Measurements from ENCODE around the gene SFI1.
"Not testable (repeated sequence)": the region's sequence is repeated elsewhere in the genome, so short reads cannot be mapped to it uniquely, and the experiment has no call there.

The SFI1 gene

DNA sequence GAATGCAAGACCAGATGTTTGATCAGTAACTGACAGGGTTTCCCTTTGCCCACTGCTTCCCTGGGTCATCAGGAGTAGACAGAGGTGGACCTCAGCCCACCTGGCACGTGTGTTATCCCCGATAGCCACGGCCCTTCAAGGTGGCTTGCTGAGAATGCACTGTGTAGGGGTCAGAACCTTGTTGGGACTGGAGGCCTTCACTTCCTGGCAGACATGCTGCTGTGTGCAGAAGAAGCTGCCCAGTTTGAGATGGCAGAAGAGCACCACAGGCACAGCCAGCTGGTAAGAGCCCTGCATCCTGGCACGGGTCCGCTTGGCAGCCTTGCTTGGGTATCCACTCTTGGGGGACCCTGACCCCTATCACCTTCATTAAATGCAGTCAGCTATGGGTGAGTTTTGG lies 81.8 kb downstream of the SFI1 start:
- FAIRE-seq (no peak), DNase-seq (ENCODE audit: insufficient read length, low spot score) (no peak)
- no peak for TF ChIP-seq POLR2A (IDR thresholded peaks at IDR 0.05; ENCODE audit: low read depth, low read length)

DNA sequence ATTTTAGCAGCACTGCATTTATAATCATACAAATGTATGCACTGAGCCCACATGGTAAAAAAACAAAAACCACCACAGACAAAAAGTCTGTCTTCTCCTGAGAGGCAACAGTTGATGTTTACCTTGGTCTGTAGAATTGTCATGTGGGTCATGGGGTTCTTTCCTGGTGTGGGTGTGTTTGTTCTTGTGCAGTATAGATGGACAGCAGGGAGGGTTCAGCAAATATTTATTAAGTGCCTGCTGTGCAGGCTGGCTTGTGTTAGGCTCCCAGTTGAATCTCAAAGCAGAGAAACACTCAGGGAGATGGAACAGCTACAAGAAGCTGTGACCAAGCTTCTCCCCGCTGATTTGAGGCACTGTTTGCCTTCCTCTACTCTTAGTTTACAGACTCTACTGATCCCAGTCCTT lies 83.5 kb downstream of the SFI1 start:
- FAIRE-seq (no peak), DNase-seq (ENCODE audit: insufficient read length, low spot score) (no peak)
- no peak for TF ChIP-seq POLR2A (IDR thresholded peaks at IDR 0.05; ENCODE audit: low read depth, low read length)

DNA sequence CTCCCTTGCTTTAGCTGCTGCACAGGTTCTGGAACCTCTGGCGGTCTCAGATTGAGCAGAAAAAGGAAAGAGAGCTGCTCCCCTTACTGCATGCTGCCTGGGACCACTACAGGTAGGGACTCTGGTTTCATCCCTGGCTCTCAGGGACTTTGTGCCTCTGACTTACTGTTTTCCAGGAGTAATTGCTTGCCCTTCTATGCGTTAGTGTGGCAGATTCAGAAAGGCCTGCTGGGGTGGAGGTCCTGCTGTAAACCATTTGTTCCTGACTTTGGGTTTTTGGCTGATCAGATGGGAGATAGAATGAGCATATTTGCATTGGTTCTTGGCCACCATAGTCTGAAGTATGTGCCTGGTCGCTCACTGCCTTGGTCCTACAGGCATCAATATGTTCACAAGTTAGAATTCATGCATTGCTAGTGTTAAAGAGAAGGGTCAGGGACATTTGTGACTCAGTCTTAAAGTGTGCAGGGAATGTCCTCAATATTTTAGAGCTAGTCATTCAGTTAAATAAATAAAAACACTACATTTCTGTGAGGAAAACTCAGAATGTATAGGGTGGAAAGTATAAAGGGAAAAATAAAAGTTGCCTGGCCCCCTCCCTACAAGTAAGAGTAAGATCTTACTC lies 87.6 kb downstream of the SFI1 start:
- no peak for TF ChIP-seq POLR2A (IDR thresholded peaks at IDR 0.05; ENCODE audit: low read depth, low read length)
- peak; percentile 52 for FAIRE-seq
- DNase-seq (ENCODE audit: insufficient read length, low spot score), result peak; percentile 28

DNA sequence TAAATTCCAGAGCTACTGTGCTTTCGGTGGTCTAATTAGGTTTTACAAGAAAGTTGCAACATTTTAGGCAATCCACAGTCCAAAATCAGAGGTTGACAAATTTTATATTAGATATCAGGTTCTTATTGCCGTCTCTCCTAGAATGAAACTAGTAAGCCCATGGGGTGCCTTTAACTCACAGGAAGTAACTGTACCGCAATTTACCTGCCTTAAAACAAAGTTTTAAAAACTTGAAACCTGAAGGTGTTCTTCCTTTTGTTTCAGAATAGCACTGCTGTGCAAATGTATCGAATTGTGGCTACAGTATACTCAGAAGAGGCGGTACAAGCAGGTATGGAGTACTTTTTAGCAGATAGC lies 88.4 kb downstream of the SFI1 start:
- DNase-seq (ENCODE audit: insufficient read length, low spot score) (no peak), FAIRE-seq (no peak)
- no peak for TF ChIP-seq POLR2A (IDR thresholded peaks at IDR 0.05; ENCODE audit: low read depth, low read length)

DNA sequence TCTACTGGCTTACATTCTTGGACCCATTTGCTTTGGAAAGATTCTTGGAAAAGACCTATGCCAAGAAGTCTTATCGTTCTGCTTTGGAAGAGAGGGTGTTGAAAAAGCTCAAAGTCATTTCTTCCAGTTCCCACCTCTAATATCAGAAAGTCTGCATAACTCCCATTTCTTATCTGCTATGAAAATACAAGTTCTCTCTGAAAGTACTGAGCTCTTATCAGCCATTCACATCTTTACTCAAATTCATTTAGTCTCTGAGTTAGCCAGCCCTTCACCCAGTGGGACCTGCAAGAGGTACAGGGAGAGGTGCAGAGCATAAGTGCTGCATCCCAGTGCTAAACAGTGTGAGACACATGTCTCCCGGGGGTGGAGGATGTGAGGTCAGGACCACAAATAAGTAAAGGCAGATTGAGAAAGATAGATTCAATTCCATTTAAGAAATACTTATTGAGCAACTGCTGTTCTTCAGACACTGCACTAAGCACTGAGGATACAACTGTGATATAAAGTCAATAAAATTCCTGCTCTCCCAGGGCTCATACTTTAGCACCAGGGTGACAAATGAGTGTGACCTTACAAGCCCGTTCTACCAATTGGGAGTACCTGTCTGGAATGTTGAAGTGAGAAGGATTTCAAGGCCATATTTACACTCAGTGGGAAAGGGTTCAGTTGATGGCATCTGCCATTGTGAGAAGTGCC lies 89.0 kb downstream of the SFI1 start:
- DNase-seq (ENCODE audit: insufficient read length, low spot score) (no peak), FAIRE-seq (no peak)
- TF ChIP-seq POLR2A (IDR thresholded peaks at IDR 0.05; ENCODE audit: low read depth, low read length), result no peak

DNA sequence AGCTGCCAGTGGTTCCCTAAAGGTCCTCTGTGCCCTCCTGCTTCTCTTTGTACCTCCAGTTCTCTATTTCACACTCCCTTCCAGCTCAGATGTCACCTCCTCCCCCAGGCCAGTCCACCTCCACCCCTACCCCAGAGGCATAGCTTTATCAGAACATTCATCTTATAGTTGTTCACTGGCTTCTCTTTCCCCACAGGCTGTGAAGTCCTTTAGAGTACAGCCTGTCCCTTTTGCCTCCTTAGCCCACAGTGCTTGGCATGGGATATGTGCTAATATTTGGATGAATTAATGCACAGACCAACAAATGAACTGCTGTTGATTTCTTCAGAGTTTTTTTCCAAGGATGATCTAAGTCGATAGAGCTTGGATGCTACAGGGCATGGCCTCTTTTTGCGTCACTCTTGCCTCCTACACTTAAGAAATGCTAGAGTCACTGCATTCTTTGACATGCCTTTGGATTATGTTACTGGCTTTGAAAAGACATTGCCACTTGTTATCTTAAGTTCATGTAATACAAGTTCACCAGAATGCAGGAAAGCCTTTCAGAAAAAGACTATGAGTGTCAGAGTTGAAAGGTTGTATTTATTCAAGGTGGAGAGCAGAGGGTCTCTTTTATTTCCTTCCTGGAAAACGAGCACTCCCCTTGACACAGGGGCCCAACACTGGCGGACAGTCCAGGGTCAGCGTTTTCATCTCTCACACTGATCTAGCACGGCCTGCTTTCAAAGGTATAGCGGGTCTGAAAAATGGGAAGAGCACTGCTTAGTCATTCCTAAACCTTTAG lies 90.0 kb downstream of the SFI1 start:
- FAIRE-seq, result no peak

DNA sequence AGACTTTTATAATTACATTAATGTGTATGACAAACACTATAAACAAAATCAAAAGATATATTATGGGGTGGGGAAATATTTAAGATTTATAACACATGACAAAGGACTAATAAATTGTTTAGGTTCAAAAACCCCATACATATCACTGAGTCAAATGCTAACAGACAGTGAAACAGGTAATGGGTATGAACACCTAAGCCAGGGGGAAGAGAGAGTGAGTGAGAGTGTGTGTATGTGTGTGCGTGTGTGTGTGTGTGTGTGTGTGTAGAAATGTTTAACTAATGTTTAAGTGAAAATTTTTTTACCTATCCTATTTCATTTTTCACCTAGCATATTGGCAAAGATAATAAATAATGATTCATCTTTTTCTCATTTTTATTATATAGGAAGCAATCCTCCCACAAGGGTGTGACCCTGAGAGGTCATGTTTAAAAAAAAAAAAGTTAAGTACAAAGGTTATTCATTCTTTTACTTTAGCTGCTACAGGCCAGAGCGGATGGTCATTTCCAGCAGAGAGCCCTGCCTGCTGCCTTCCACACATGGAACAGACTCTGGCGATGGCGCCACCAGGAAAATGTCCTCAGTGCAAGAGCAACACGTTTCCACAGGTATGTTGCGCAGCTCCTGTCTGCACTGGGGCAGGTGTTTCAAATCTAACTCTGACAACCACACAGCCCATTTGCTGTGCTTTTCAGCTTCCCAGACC lies 92.8 kb downstream of the SFI1 start:
- no peak for FAIRE-seq
- TF ChIP-seq POLR2A (IDR thresholded peaks at IDR 0.05; ENCODE audit: low read depth, low read length), result no peak
- no peak for DNase-seq (ENCODE audit: insufficient read length, low spot score)

More for the DNA sequence above, 90.0 kb downstream of the SFI1 start:
- DNase-seq (ENCODE audit: insufficient read length, low spot score), result no peak
- no peak for TF ChIP-seq POLR2A (IDR thresholded peaks at IDR 0.05; ENCODE audit: low read depth, low read length)

DNA sequence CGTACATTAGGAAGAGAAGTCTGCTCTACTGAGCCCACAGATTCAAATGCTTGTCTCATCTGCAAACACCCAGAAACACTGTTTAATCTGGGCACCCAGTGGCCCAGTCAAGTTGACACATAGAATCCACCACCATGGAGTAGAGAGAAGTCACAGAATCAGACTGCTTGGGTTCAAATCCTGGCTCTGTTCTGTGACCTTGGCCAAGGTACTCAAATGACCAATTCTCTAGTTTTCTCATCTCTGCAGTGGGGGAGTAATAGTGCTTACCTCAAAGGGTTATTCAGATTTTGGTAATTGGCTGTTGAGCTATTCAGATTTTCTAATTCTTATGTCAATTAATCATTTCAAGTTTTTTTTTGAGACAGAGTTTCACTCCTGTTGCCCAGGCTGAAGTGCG lies 93.8 kb downstream of the SFI1 start:
- not testable (repeated sequence) for FAIRE-seq; DNase-seq (ENCODE audit: insufficient read length, low spot score)

DNA sequence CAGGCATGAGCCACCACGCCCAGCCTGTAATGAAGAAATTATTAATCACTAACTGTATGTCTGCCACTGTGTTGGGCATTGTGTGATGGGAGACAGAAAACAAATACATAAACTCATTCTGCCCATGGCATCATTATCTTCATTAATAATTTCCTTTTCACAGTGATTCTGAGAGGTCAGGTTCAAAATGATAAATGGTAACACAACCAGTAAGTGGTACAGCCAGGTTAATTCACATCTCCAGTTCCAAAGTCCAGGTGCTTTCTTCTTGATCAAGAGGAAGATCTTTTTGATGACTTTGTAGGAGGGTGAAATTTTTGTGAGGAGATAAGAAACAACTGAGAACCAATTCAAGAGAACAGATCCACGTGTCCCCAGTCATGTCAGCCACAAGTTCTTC lies 98.9 kb downstream of the SFI1 start:
- DNase-seq (ENCODE audit: insufficient read length, low spot score), result no peak
- no peak for TF ChIP-seq POLR2A (IDR thresholded peaks at IDR 0.05; ENCODE audit: low read depth, low read length)
- FAIRE-seq, result no peak

DNA sequence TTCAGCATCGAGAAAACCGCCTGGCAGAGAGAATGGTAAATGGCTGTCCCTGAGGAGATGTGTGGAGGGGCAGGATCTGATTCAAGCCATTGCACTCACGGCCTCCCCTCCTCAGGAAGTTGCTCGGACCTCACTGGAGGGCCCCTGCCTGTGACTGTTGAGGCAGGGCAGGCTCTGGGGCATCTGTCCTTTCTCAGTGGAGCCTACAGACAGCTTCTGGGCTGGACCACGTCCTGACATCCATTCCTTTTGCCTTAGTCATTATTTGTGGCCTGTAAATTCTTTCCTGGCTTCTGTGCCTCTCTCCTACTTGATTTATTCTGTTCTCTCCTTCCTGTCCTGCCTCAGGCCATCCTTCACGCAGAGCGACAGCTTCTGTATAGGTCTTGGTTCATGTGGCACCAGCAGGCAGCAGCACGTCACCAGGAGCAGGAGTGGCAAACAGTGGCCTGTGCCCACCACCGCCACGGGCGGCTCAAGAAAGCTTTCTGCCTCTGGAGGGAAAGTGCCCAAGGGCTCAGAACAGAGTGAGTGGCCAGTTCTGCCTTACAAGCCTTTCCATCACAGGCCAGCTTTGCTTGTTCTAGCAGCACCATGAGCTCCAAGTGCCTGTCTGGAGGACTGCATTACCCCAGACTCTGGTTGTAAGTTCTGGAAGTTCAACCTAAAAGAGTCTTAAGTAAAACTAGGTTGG lies 106.1 kb downstream of the SFI1 start:
- peak; percentile 64 for FAIRE-seq
- peak; percentile 74 for DNase-seq (ENCODE audit: insufficient read length, low spot score)
- TF ChIP-seq POLR2A (IDR thresholded peaks at IDR 0.05; ENCODE audit: low read depth, low read length), result no peak

DNA sequence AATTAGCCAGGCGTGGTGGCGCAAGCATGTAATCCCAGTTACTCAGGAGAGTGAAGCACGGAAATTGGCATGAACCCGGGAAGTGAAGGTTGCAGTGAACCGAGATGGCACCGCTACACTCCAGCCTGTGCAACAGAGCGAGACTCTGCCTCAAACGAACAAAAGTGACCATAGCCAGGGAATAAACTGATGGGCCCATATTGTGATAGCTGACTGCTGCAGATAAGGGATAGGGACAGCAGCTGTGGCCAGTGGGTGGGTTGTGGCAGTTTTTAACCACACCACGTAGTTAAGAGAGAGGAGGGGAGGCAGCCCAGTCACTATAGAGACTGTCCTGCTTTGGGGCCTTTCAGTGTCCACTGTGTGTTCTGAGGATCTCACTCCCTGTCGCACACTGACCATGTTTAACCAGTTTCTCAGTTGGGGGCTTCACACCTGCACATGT lies 106.8 kb downstream of the SFI1 start:
- no peak for TF ChIP-seq POLR2A (IDR thresholded peaks at IDR 0.05; ENCODE audit: low read depth, low read length)
- FAIRE-seq, result no peak
- DNase-seq (ENCODE audit: insufficient read length, low spot score), result no peak

DNA sequence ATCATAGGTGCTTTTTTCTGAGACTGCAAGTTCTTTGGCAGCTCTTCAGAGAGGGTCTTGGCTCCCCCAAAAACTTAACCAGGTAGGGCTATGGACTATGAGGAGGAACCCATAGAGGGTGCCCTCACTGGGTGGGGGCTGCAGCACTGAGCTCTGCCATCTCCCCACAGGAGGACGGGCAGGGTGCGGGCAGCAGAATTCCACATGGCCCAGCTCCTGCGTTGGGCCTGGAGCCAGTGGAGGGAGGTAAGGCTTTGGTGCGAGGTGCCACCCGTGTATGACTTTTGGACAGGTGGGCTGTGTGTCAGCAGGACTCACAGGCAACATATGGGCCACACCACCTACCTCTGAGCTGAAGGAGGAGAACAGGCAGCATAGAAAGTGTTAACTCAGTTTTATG lies 107.2 kb downstream of the SFI1 start:
- TF ChIP-seq POLR2A (IDR thresholded peaks at IDR 0.05; ENCODE audit: low read depth, low read length), result no peak
- no peak for DNase-seq (ENCODE audit: insufficient read length, low spot score)
- no peak for FAIRE-seq

DNA sequence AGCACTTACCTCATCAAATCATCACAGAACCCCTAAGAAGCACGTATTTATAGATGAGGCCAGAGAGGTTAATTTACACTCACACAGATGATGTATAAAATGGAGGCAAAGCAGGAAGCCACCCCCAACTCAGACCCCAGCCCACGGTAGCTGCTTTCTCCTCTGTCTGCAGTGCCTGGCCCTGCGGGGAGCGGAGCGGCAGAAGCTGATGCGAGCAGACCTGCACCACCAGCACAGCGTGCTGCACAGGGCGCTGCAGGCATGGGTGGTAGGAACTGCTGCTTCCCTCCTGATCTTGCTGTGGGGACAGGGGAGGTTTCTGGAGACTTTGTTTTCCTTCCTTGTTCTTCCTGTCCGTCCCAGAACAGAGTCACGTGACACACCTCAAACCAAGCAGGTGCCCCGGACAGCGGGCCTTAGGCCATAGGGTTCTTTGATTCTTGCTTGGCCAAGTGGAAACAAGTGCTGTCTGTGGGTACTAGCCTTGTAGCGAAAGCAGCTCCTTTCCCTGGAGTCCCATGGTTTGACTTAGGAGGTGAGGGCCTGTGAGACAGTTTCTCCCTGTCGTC lies 107.9 kb downstream of the SFI1 start:
- DNase-seq (ENCODE audit: insufficient read length, low spot score) (no peak), FAIRE-seq (no peak)
- no peak for TF ChIP-seq POLR2A (IDR thresholded peaks at IDR 0.05; ENCODE audit: low read depth, low read length)

Data from H54 (cell line).